HepG2 (cell line): ENCODE data around the gene DLG3. TPM values are rescaled to one million over a fixed set of nuclear protein-coding genes. Genes with fewer than 3 reads are reported as not detected.

ENCODE experiments used
- ARID5B ChIP-seq: IDR thresholded peaks from 2 replicates; pipeline ENCODE4 v1.4.0; 2020; ENCODE audit warnings: mild to moderate bottlenecking, missing genetic modification reagents
- BCL6 ChIP-seq: IDR thresholded peaks from 2 replicates; pipeline ENCODE4 v1.6.1; 2016; ENCODE audit warnings: missing genetic modification reagents, missing compliant biosample characterization
- CBX1 ChIP-seq: IDR thresholded peaks from one replicate; pipeline ENCODE4 v1.6.1; 2016; ENCODE audit warnings: antibody characterized with exemption, low read depth
- ETV5 ChIP-seq: IDR thresholded peaks from 2 replicates; pipeline ENCODE4 v1.6.1; 2018; ENCODE audit warnings: missing biosample characterization, missing genetic modification reagents, inconsistent platforms, borderline replicate concordance
- FOXA3 ChIP-seq: IDR thresholded peaks from 2 replicates; pipeline ENCODE4 v1.6.1; 2016; ENCODE audit warnings: missing genetic modification reagents, missing compliant biosample characterization
- HES4 ChIP-seq: sonication (generic); formaldehyde crosslinking; IDR thresholded peaks from 2 replicates; pipeline ENCODE4 v1.9.0; 2021; ENCODE audit warnings: mild to moderate bottlenecking, missing genetic modification reagents, borderline replicate concordance
- HOMEZ ChIP-seq: IDR thresholded peaks from 2 replicates; pipeline ENCODE4 v1.6.1; 2016; ENCODE audit warnings: low read depth
- MED1 ChIP-seq: sonication (generic); formaldehyde crosslinking; IDR thresholded peaks from 2 replicates; pipeline ENCODE4 v1.4.0; 2020; ENCODE audit warnings: missing genetic modification reagents
- MXD4 ChIP-seq: IDR thresholded peaks from 2 replicates; pipeline ENCODE4 v1.6.1; 2016; ENCODE audit warnings: mild to moderate bottlenecking, missing biosample characterization, missing genetic modification reagents
- NR2F2 ChIP-seq: IDR thresholded peaks from 2 replicates; pipeline ENCODE4 v1.6.1; 2012; ENCODE audit warnings: low read depth, inconsistent platforms, borderline replicate concordance
- PBX2 ChIP-seq: IDR thresholded peaks from 2 replicates; pipeline ENCODE4 v1.6.1; 2016; ENCODE audit warnings: control low read depth
- RARA ChIP-seq: IDR thresholded peaks from 2 replicates; pipeline ENCODE4 v1.6.1; 2016; ENCODE audit warnings: missing genetic modification reagents, missing compliant biosample characterization
- RBM39 ChIP-seq: fragments of 200-400 bp; formaldehyde crosslinking; IDR thresholded peaks from one replicate; pipeline ENCODE4 v1.6.1; 2018; ENCODE audit warnings: antibody characterized with exemption, mild to moderate bottlenecking, low read depth, low read length; ENCODE audit not compliant: poor library complexity, severe bottlenecking
- SP4 ChIP-seq: sonication (generic); formaldehyde crosslinking; IDR thresholded peaks from 2 replicates; pipeline ENCODE4 v1.8.1; 2023; ENCODE audit warnings: mild to moderate bottlenecking, missing genetic modification reagents
- TRIM24 ChIP-seq: sonication (generic); formaldehyde crosslinking; IDR thresholded peaks from 2 replicates; pipeline ENCODE4 v1.8.0; 2022; ENCODE audit warnings: mild to moderate bottlenecking, missing genetic modification reagents
- ZNF276 ChIP-seq: sonication (generic); formaldehyde crosslinking; IDR thresholded peaks from 2 replicates; pipeline ENCODE4 v1.4.0; 2020; ENCODE audit warnings: mild to moderate bottlenecking, low read depth, missing genetic modification reagents
- ZNF3 ChIP-seq: IDR thresholded peaks from 2 replicates; pipeline ENCODE4 v1.7.0; 2017; ENCODE audit warnings: inconsistent platforms
- ZNF589 ChIP-seq: sonication (generic); formaldehyde crosslinking; conservative IDR thresholded peaks from 2 replicates; pipeline ENCODE4 v1.8.0; 2022; ENCODE audit warnings: mild to moderate bottlenecking, moderate library complexity, missing genetic modification reagents
- ZNF672 ChIP-seq: sonication (generic); formaldehyde crosslinking; IDR thresholded peaks from 2 replicates; pipeline ENCODE4 v1.8.1; 2022; ENCODE audit warnings: missing genetic modification reagents
- ZNF720 ChIP-seq: sonication (generic); formaldehyde crosslinking; IDR thresholded peaks from 2 replicates; pipeline ENCODE4 v1.4.0; 2020; ENCODE audit warnings: missing genetic modification reagents
- ZNF770 ChIP-seq: sonication (generic); formaldehyde crosslinking; IDR thresholded peaks from 2 replicates; pipeline ENCODE4 v1.5.0; 2020; ENCODE audit warnings: mild to moderate bottlenecking, missing genetic modification reagents
- ZSCAN20 ChIP-seq: sonication (generic); formaldehyde crosslinking; IDR thresholded peaks from 2 replicates; pipeline ENCODE4 v1.4.0; 2020; ENCODE audit warnings: missing genetic modification reagents, mild to moderate bottlenecking, borderline replicate concordance
- polyA plus RNA-seq, 8 experiments: library from polyadenylated mRNA; depleted of rRNA in 3 of 8; stranded (reverse) in 7 of 8; unstranded in 1 of 8; fragments of >200 nt; fragmentation: Illumina TruSeq in 4 of 8; extraction: Trizol in 4 of 8; gene quantifications; 2 replicates each; pipeline versions ENCODE4 v1.2.1 to v1.2.3, GENCODE V29; 2011 to 2016; ENCODE audit warnings: low read depth in 4 of 8, missing spikeins in 1 of 8, mixed read lengths in 1 of 8; ENCODE audit not compliant: insufficient read depth in 1 of 8
- total RNA-seq, 5 experiments: library from RNA; depleted of rRNA; stranded (reverse); fragments of >200 nt; fragmentation: Illumina TruSeq; extraction: Trizol; gene quantifications; 2 replicates each; pipeline ENCODE4 v1.2.3, GENCODE V29; 2016; ENCODE audit warnings: low read depth in 1 of 5

Gene DLG3
- total and polyA plus RNA-seq, 2 of the 13 experiments (the other 11 are each of a cell fraction or from before 2014, with no cell fraction given), result 9.9 to 19.4 TPM

GRCh38 chrX:70398899-70399298 lies 45.7 kb upstream of the DLG3 start (continued):
- peak; percentile 33; the same call in 1 of the 2 replicates for TF ChIP-seq BCL6 (CRISPR knock-in tag)
- no peak for TF ChIP-seq CBX1
- no peak for TF ChIP-seq ZNF720
- TF ChIP-seq SP4 (CRISPR knock-in tag), result no peak
- peak; percentile 22; the same call in 1 of the 2 replicates for TF ChIP-seq MED1 (CRISPR knock-in tag)
- TF ChIP-seq RBM39, result no peak
- no peak for TF ChIP-seq HOMEZ (CRISPR knock-in tag)
- TF ChIP-seq FOXA3 (CRISPR knock-in tag), result peak; percentile 66
- peak; percentile 95 for TF ChIP-seq ETV5 (CRISPR knock-in tag)
- no peak for TF ChIP-seq ZNF3 (CRISPR knock-in tag)
- peak; percentile 83 for TF ChIP-seq RARA (CRISPR knock-in tag)
- TF ChIP-seq NR2F2, result no peak
- TF ChIP-seq ZNF589, result no peak
- TF ChIP-seq HES4, result no peak
- TF ChIP-seq ZNF672 (CRISPR knock-in tag), result no peak
- TF ChIP-seq ZNF770, result no peak
- no peak for TF ChIP-seq MXD4
- TF ChIP-seq ZNF276 (CRISPR knock-in tag), result no peak
- peak; percentile 73 for TF ChIP-seq ARID5B
- TF ChIP-seq TRIM24 (CRISPR knock-in tag), result no peak
- TF ChIP-seq PBX2 (CRISPR knock-in tag), result no peak
- TF ChIP-seq ZSCAN20 (CRISPR knock-in tag), result no peak
